ENCODE measurements around the gene IQCC.

The IQCC gene

GRCh38 chr1:32204943-32205361 is 519 bp upstream of the IQCC start:
- no peaks in the 10 kb centered on the region for H3K9me3 ChIP-seq
- peaks cover 10% of the 10 kb centered on the region for H3K4me1 ChIP-seq
- no peaks in the 10 kb centered on the region for H3K36me3 ChIP-seq
- no peaks in the 10 kb centered on the region for H3K27me3 ChIP-seq
- no peak for TF ChIP-seq CTCF (IDR thresholded peaks at IDR 0.05; ENCODE audit: low read depth, low read length)
- DNase-seq: no peak
- peak overlapping the region; percentile 73 for H3K4me3 ChIP-seq (ENCODE audit: low read depth, low read length)

- Histone ChIP-seq H3K4me3 (ENCODE audit: low read depth, low read length) (no peak overlapping the region), H3K36me3 (no peaks in the 10 kb centered on the region), H3K4me1 (0 out of 2 replicates have a peak, but pooled peaks cover 6% of the 10 kb centered on the region), H3K9me3 (no peaks in the 10 kb centered on the region), H3K27me3 (no peaks in the 10 kb centered on the region)
- no peak for DNase-seq
- TF ChIP-seq CTCF (IDR thresholded peaks at IDR 0.05; ENCODE audit: low read depth, low read length): no peak
Measured at GRCh38 chr1:32208469-32208868, 3.0 kb downstream of the IQCC start.

- Histone ChIP-seq H3K4me3 (ENCODE audit: low read depth, low read length) (no peak within 1 kb of the TSS), H3K4me1 (0 out of 2 replicates have a peak, but pooled peaks cover 6% of the 10 kb centered on the region), H3K36me3 (no peaks in the 10 kb centered on the region), H3K9me3 (no peaks in the 10 kb centered on the region), H3K27me3 (no peaks in the 10 kb centered on the region)
- no peak for TF ChIP-seq CTCF (IDR thresholded peaks at IDR 0.05; ENCODE audit: low read depth, low read length)
- peak; percentile 73 for DNase-seq
Measured at GRCh38 chr1:32208891-32209328, 3.4 kb downstream of the IQCC start, which contains the start of gene DCDC2B. Gene DCDC2B (plus strand): TSS chr1:32209089. CDS start chr1:32209094, 5 bp downstream.

GRCh38 chr1:32215629-32216480 is 10.4 kb downstream of the IQCC start:
- no peak overlapping the region for H3K4me3 ChIP-seq (ENCODE audit: low read depth, low read length)
- peak; percentile 72 for TF ChIP-seq CTCF (IDR thresholded peaks at IDR 0.05; ENCODE audit: low read depth, low read length)
- H3K9me3 ChIP-seq: no peaks in the 10 kb centered on the region
- DNase-seq: peak; percentile 69
- H3K4me1 ChIP-seq: no peaks in the 10 kb centered on the region
- no peaks in the 10 kb centered on the region for H3K36me3 ChIP-seq
- no peaks in the 10 kb centered on the region for H3K27me3 ChIP-seq

- no peak for DNase-seq
- no peaks in the 10 kb centered on the region for H3K36me3 ChIP-seq
Measured at GRCh38 chr1:32216566-32216965, 11.1 kb downstream of the IQCC start.

More at GRCh38 chr1:32216566-32216965, 11.1 kb downstream of the IQCC start:
- TF ChIP-seq CTCF (IDR thresholded peaks at IDR 0.05; ENCODE audit: low read depth, low read length): no peak
- H3K27me3 ChIP-seq: no peaks in the 10 kb centered on the region
- no peaks in the 10 kb centered on the region for H3K4me1 ChIP-seq
- H3K4me3 ChIP-seq (ENCODE audit: low read depth, low read length): no peak overlapping the region
- H3K9me3 ChIP-seq: no peaks in the 10 kb centered on the region

Data from BE2C (cell line).